Esophagus squamous epithelium (tissue), 5 donors: ENCODE results near the gene ZNF850. TPM values are rescaled to one million over a fixed set of nuclear protein-coding genes. Genes with fewer than 3 reads are reported as not detected.
A peak's percentile ranks its signal among the peaks of the same experiment; 100 is the strongest.
"Not testable (repeated sequence)": the region's sequence is repeated elsewhere in the genome, so short reads cannot be mapped to it uniquely, and the experiment has no call there.

Experiments used
- DNase-seq: peaks from one replicate; lab custom pipeline; 2025; lab: John Stamatoyannopoulos, UW
- H3K27ac ChIP-seq, 4 donors: fragments of 200-600 bp; sonication (generic); one replicate each; pipeline ENCODE4 v1.5.1; 2016 to 2019; ENCODE audit warnings: mild to moderate bottlenecking in 1 of 4
- H3K27me3 ChIP-seq, 4 donors: fragments of 200-600 bp; sonication (generic); 1 replicate in 3 of 4; 2 replicates in 1 of 4; pipeline versions ENCODE4 v1.5.1 to v1.6.0; 2017 to 2021; ENCODE audit warnings: antibody characterized with exemption in 1 of 4
- H3K36me3 ChIP-seq, 3 donors: fragments of 200-600 bp; sonication (generic); one replicate each; pipeline ENCODE4 v1.5.1; 2016 to 2019
- H3K4me1 ChIP-seq, 3 donors: fragments of 200-600 bp; sonication (generic); one replicate each; pipeline ENCODE4 v1.5.1; 2017 to 2019
- H3K4me3 ChIP-seq, 4 donors: fragments of 200-600 bp; sonication (generic); 1 replicate in 3 of 4; 2 replicates in 1 of 4; pipeline ENCODE4 v1.5.1; 2016 to 2019; ENCODE audit warnings: mild to moderate bottlenecking in 2 of 4, moderate library complexity in 1 of 4
- H3K9me3 ChIP-seq, 3 donors: fragments of 200-600 bp; sonication (generic); one replicate each; pipeline ENCODE4 v1.5.1; 2016 to 2019
- POLR2A ChIP-seq, 4 donors: fragments of 450-650 bp; IDR thresholded peaks; one replicate each; pipeline ENCODE4 v1.6.1; 2017; ENCODE audit warnings: antibody characterized with exemption in 4 of 4, mild to moderate bottlenecking in 4 of 4, moderate library complexity in 3 of 4
- WGBS, 2 donors: methylation state at CpG; one replicate each; pipeline ENCODE4 v1.1.5; 2018; 5-methylcytosine and 5-hydroxymethylcytosine counted together
- intact Hi-C: fragments of 100-400 bp; cut with DNase I; formaldehyde crosslinking; loops from one replicate; pipeline ENCODE4 v1.15.0; 2022
- total RNA-seq, 4 donors: library from RNA; depleted of rRNA; stranded (reverse); fragments of >200 nt; gene quantifications; one replicate each; pipeline ENCODE4 v1.1.0, GENCODE V29; 2016
- TF ChIP-seq, protein P1 (sequence below), 6 experiments: fragments of 450-650 bp in 4 of 6; fragments of 200-600 bp in 2 of 6; sonication (generic) in 2 of 6; IDR thresholded peaks; one replicate each; pipeline ENCODE4 v1.5.1; 2016 to 2019; ENCODE audit warnings: antibody characterized with exemption in 6 of 6, mild to moderate bottlenecking in 4 of 6, moderate library complexity in 4 of 6
- donor health status: DM: yes; HTN: yes; CAD: no.

The ZNF850 gene
- total RNA-seq, 4 donors from 2014 or later: 0.15 to 5.0 (median 0.90) TPM

- 4 to 5% methylated on average over 6 to 9 of the region's 9 CpGs for WGBS, 2 donors
- TF ChIP-seq, protein P1, sequence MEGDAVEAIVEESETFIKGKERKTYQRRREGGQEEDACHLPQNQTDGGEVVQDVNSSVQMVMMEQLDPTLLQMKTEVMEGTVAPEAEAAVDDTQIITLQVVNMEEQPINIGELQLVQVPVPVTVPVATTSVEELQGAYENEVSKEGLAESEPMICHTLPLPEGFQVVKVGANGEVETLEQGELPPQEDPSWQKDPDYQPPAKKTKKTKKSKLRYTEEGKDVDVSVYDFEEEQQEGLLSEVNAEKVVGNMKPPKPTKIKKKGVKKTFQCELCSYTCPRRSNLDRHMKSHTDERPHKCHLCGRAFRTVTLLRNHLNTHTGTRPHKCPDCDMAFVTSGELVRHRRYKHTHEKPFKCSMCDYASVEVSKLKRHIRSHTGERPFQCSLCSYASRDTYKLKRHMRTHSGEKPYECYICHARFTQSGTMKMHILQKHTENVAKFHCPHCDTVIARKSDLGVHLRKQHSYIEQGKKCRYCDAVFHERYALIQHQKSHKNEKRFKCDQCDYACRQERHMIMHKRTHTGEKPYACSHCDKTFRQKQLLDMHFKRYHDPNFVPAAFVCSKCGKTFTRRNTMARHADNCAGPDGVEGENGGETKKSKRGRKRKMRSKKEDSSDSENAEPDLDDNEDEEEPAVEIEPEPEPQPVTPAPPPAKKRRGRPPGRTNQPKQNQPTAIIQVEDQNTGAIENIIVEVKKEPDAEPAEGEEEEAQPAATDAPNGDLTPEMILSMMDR (IDR thresholded peaks at IDR 0.05): no peak
- TF ChIP-seq POLR2A (IDR thresholded peaks at IDR 0.05): no peak
- intact Hi-C loops: no loop called here
- Histone ChIP-seq H3K27ac (peak overlapping the region; percentile 71 to 86 (median 78)), H3K4me1 (peaks cover 0 to 19% (median 7%) of the 10 kb centered on the region in 3 donors), H3K27me3 (no peaks in the 10 kb centered on the region), H3K4me3 (peak overlapping the region; percentile 72 to 93 (median 80)), H3K36me3 (peaks cover 2 to 38% (median 8%) of the 10 kb centered on the region in 3 donors), H3K9me3 (peaks cover 0 to 66% (median 30%) of the 10 kb centered on the region in 3 donors)
- no peak for DNase-seq
Measured at GRCh38 chr19:36797786-36798108, 25.1 kb upstream of the ZNF850 start.

- peaks cover 0 to 63% (median 22%) of the 10 kb centered on the region in 3 donors for H3K9me3 ChIP-seq
- DNase-seq: no peak
Measured at GRCh38 chr19:36796714-36796992, 24.0 kb upstream of the ZNF850 start.

DNA sequence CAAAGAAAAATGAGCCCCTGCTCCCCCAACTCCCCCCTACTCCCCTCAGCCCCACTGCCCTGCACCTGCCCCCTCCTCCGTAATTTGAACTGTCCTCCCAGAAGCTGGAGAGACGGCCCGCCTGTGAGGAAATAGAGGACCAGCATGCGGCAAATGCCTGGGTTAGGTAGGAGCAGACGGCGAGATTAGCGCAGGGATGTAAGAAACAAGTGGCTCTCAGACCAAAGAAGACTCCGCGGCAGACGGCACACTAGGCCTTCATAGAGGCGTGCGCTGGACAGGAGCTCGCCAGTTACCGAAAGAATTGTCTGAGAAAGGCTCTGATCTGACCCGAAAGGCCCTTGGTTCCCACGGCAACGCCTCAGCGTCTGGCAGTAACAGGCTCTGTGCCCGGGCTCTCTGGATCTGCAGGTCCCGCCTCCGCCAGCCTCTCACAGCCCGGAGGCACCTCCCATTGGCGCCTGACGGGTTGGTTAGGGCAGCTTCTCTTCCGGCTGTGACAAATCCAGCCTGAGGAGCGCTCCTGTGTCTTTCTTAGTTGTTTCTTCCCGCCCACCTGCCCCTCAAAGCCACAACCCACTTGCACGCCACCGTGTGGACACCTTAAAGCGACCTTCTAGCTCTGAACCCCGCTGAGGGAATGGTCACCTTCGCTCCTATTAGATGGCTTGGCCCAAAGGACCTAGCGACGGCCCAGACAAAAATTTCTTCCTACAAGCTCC lies 19.0 kb upstream of the ZNF850 start:
- H3K27me3 ChIP-seq, H3K27ac ChIP-seq, H3K4me1 ChIP-seq, intact Hi-C loops, DNase-seq, H3K36me3 ChIP-seq: not testable (repeated sequence)
- peaks cover 0 to 56% (median 5%) of the 10 kb centered on the region in 3 donors for H3K9me3 ChIP-seq
- 9 to 33% methylated on average over 10 to 12 of the region's 34 CpGs for WGBS, 2 donors
- TF ChIP-seq, protein P1 (IDR thresholded peaks at IDR 0.05): peak in 1 of 6 experiments; percentile 16
- H3K4me3 ChIP-seq: peak overlapping the region in 3 of 4 donors; percentile 24 to 28 (median 26)

More at GRCh38 chr19:36796714-36796992, 24.0 kb upstream of the ZNF850 start:
- TF ChIP-seq, protein P1 (IDR thresholded peaks at IDR 0.05): no peak
- no peak for TF ChIP-seq POLR2A (IDR thresholded peaks at IDR 0.05)
- H3K27ac ChIP-seq: peak overlapping the region; percentile 50 to 86 (median 77)
- no peaks in the 10 kb centered on the region for H3K27me3 ChIP-seq
- H3K4me1 ChIP-seq: peaks cover 0 to 19% (median 7%) of the 10 kb centered on the region in 3 donors
- WGBS, 2 donors: 9 to 25% methylated on average over 9 to 14 of the region's 19 CpGs
- H3K36me3 ChIP-seq: peaks cover 0 to 27% (median 8%) of the 10 kb centered on the region in 3 donors
- H3K4me3 ChIP-seq: peak overlapping the region; percentile 72 to 93 (median 80)
- intact Hi-C loops: no loop called here

DNA sequence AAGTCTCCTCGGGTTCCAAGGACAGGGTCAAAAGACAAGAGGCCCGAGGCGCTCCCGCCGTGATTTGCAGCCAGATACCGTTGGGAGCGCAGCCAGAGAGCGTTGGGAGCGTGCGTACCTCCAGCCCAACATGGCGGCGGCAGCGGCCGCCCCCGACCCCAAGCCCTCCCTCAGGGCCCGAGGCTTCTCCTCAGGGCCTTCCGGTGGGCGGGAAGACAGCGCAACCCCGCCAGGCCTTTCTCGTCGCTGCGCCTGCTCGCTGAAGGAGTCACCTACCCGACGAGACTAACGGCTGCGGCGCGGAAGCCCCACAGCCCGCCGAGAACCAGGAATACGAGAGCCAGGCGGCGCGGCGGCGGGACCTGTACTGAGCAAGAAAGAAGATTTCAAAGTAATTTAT lies 3.2 kb upstream of the ZNF850 start:
- Histone ChIP-seq H3K4me1 (peaks cover 4 to 21% (median 8%) of the 10 kb centered on the region in 3 donors), H3K27me3 (no peaks in the 10 kb centered on the region), H3K27ac (peak overlapping the region in 3 of 4 donors; percentile 9 to 33 (median 13)), H3K9me3 (peaks cover 0 to 39% (median 10%) of the 10 kb centered on the region in 3 donors), H3K4me3 (peak overlapping the region; percentile 10 to 50 (median 30)), H3K36me3 (no peaks in the 10 kb centered on the region)
- TF ChIP-seq, protein P1 (IDR thresholded peaks at IDR 0.05): no peak
- TF ChIP-seq POLR2A (IDR thresholded peaks at IDR 0.05): no peak
- intact Hi-C loops: no loop called here
- WGBS, 2 donors: 48 to 55% methylated on average over 11 to 12 of the region's 38 CpGs
- no peak for DNase-seq

GRCh38 chr19:36773223-36773579 lies 594 bp upstream of the ZNF850 start:
- peak overlapping the region; percentile 63 to 95 (median 70) for H3K4me3 ChIP-seq
- no peaks in the 10 kb centered on the region for H3K27me3 ChIP-seq
- H3K9me3 ChIP-seq: peaks cover 0 to 46% (median 14%) of the 10 kb centered on the region in 3 donors
- intact Hi-C loops: no loop called here
- 2 to 9% methylated on average over 15 of the region's 15 CpGs for WGBS, 2 donors
- no peak for TF ChIP-seq POLR2A (IDR thresholded peaks at IDR 0.05)
- TF ChIP-seq, protein P1 (IDR thresholded peaks at IDR 0.05): no peak
- no peaks in the 10 kb centered on the region for H3K36me3 ChIP-seq
- H3K27ac ChIP-seq: peak overlapping the region in 3 of 4 donors; percentile 85 to 90 (median 90)
- peaks cover 4 to 22% (median 8%) of the 10 kb centered on the region in 3 donors for H3K4me1 ChIP-seq
- no peak for DNase-seq
